Skin of body (tissue), 2 donors: Measurements from ENCODE around the gene MAP3K1. TPM values are rescaled to one million over a fixed set of nuclear protein-coding genes. Genes with fewer than 3 reads are reported as not detected.
A peak's percentile ranks its signal among the peaks of the same experiment; 100 is the strongest.
"Not testable (repeated sequence)": the region's sequence is repeated elsewhere in the genome, so short reads cannot be mapped to it uniquely, and the experiment has no call there.

Experiments
- DNase-seq: peaks from one replicate; lab custom pipeline; 2025; lab: John Stamatoyannopoulos, UW
- total RNA-seq: library from RNA; depleted of rRNA; stranded (reverse); fragments of >200 nt; gene quantifications from one replicate; pipeline ENCODE4 v1.2.3, GENCODE V29; 2014

Gene MAP3K1
- total RNA-seq, 1 donor from 2014 or later = 44.2 TPM

DNA sequence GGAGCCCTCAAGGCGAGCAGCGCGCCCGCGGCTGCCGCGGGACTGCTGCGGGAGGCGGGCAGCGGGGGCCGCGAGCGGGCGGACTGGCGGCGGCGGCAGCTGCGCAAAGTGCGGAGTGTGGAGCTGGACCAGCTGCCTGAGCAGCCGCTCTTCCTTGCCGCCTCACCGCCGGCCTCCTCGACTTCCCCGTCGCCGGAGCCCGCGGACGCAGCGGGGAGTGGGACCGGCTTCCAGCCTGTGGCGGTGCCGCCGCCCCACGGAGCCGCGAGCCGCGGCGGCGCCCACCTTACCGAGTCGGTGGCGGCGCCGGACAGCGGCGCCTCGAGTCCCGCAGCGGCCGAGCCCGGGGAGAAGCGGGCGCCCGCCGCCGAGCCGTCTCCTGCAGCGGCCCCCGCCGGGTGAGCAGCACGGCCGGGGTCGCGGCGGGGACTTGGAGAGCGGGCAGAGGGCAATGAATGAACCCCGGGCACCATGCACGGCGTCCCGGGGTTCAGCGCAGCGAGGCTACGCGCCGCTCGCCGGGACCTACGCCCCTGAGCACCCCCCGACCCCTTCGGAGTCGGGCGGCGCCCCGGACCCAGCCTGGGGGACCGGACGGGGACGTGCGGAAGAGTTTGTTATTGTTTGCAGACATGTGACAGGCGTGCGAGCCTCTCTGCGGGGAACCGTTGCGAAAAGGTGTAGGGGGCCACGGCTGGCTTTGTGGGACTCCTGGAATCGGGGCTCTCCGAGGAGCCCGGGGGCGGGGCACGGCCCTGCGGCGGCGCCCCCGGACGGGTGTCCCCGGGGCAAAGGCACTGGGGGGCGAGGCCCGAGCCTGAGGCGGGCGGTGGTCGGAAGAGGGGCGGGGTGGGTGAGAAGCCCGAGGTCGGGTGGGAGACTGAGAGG lies 553 bp downstream of the MAP3K1 start:
- no peak for DNase-seq

DNA sequence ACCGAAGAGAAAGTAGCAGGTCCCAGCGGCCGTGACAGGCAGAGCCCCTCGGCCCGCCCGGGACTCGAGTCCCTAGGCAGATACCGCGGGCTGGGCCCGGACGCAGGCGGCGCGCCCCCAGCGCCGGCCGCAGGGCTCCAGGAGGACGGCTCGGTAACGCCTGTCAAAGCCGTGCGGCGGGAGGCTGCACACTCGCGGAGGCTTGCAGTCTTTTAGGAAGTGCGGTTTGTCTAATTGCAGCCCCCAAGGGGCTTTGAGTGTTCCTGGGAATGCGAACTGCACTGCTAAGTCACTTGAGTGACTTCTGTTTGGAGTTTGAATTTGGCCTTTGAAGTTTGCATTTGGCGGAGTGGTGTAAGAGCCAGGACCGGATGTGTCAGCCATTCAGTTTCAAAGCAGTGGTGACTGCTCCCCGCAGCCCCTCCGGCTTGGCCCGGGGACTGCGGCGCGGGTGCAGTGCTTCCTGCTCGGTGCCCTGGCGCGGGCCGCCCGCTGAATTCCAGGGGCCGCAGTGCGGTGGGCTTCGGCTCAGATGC lies 1.3 kb downstream of the MAP3K1 start:
- peak; percentile 63 for DNase-seq

DNA sequence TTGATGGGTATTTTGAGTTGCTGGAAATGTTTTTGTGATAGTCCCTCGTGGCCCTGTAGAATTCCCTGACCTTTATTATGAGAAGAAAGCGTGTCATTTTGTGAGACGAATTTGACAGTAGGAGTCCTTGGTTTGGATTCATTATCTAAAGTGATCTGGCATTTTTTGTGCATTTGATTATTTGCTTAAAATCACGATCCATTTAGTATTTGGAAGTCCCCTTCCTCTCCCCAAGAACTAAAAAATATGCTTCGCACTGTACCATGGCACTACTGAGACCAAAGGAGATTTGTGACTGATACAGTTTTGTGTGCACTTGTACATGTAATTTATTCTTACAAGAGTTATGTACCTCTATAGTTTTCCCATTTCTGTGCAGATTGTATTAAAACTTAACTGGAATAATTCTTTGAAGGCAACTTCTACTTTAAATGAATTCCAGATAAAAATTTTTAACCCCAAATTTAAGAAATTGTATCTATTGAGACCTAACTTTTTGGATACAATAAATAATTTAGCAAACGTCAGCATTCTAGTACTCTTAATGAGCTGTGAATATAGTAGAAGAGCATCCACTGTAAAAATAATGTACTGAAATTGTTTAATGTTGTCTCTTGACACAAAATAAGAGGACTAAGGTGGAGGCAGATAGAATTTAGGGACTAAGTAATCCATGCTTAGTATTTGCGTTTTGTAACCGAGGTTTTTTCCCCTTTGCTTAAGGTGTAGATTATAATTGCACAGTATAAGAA lies 2.1 kb downstream of the MAP3K1 start:
- DNase-seq = no peak

DNA sequence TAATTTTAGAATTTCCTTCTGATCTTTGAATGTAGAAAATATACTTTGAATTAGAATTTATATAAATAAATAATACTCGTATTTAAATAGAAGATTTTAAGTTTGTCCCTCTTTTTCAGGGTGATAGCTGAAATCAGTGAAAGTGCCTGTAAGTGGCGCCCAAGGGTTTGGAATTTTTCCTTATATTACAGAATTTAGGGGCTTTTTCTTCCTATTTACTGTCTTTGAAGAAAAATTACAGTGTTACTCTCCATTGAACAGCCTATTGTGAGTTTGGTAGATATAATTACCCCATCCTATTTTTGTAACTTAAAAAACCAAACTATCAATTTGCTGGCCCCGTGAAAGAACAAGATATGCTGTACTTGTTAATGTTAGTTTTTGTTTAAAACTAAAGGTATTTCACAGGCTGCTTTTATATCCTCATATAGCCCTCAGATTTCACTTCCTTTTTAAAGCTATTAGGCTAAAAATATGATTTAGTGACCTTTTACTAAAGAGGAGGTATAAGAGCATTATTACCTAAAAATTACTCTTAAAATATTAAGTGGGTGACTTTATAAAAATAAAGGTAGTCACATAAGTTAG lies 3.2 kb downstream of the MAP3K1 start:
- DNase-seq = peak; percentile 21

DNA sequence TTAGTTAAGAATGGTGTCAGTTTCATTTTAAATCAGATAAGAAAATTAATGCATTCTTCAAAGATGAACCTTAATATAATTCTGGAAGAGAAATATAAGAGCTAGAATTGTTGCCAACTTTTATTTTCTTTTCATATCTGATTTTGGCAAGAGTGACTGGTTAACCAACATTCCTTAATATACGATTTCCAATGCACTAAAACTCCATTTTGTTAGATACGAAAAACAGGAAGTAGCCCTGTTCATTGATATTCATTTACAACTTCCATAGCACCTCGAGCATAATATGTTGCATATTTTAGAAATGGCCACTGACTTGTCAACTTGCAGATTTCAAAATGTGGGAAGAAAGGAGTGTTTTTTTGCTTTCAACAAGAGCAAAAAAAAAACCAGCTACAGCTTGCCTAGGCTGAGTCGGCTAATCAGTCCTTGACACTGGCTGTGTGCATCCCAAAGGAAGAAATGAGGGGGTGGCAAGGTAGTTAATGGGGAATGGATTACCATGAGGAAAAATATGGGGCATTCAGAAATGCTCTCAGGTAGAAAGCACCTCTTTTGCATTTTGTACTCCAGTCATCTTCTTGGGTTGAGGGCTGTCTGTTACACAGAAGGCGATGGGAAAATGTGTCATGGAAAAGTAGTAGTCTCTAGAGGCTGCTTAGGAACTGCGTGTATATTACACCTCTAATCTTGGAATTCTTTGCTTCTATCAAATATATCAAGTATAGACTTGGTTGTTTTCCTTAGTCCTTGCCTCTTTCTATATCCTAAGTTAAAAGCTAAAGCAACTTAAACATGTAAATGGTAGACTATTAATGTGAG lies 3.9 kb downstream of the MAP3K1 start:
- no peak for DNase-seq

DNA sequence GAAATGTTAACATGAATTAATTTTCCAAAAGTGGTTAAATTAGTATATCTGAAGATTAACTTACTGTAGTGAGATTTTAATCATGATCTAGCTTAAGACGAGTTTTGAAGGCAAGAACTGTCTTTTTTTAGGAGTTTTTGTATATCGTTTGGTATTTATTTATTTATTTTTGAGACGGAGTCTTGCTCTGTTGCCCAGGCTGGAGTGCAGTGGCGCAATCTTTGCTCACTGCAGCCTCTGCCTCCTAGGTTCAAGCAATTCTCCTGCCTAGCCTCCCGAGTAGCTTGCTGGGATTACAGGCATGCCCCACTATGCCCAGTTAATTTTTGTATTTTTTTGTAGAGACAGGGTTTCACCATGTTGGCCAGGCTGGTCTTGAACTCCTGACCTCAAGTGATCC lies 6.5 kb downstream of the MAP3K1 start:
- DNase-seq = not testable (repeated sequence)

DNA sequence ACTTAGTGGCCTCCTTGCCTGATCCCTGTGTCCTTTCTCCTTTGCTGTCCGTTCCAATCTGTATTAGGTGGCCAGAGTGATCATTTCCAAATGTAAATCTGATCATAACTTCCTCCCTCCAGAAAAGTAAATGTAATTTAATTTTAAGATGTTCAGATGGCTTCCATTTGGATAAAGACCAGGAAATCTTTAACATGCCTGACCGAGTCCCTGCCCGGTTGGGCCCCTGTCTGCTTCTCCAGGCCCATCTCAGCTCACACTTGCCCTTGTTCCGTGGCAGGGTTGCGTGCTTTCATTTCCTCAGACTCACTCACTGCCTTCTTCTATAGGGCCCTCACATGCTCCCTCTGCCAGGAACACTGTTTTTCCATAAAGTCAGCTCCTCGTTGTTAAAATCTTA lies 7.6 kb downstream of the MAP3K1 start:
- DNase-seq = no peak

DNA sequence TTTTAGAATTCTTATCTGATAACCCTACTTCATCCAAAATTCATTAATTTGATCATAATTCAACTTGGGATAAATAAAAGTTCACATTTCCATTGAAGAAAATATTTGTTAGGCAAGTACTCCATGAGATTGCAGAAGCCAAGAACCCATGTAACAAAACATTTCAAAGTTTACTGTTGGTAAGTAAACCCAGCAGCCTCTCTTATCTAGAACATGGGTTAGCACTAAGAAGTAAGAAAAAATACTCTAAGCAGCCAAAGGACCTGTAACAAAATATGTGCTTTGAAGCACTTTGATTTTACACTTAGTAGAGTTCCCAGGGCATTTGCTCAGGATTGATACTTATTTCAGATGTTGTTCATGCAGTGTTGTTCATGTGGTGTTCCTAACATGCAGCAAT lies 8.7 kb downstream of the MAP3K1 start:
- DNase-seq = no peak

DNA sequence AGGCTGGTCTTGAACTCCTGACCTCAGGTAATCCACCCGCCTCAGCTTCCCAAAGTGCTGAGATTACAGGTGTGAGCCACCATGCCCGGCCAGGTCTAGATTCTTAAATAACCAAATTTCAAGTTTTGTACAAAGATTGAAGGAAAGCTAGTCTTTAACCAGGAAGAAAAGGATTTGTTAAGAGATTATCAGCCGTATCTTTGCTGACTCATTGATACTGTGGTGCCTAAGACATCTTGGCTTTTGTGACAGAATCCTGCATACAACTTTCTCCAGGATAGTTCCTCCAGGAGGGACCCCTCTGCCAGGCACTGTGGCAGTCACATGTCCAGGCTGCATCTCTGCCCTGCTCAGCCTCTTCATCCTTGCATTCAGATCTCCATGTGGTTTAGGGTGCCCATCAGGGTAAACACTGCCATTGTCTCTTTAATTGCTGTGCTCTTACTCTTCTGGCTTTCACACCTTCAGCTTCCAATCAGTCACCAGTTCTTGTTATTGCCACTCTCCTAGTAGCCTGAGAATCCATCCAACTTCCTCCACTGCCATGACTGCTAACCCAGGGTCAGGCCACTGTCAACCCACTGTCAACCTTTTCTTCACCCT lies 10.0 kb downstream of the MAP3K1 start:
- no peak for DNase-seq

DNA sequence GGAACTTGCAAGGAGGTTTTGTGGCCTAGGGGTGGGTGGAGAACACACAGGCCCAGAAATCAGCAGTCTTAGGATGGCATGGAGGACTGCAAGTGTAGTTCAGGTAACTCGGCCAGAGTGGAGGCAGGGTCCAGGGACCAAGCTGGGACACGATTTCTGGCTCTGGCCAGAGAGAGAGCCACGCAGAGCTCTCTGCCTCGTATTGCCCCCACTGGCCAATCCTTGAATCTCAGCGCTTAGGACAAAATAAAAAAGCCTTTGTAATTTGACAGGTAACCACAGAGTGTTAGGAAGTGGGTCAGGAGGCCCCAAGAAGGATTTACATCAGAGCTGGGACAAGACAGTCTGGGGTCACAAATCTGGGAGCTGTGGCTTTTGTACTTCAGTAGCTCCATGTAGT lies 11.7 kb downstream of the MAP3K1 start:
- DNase-seq = no peak

DNA sequence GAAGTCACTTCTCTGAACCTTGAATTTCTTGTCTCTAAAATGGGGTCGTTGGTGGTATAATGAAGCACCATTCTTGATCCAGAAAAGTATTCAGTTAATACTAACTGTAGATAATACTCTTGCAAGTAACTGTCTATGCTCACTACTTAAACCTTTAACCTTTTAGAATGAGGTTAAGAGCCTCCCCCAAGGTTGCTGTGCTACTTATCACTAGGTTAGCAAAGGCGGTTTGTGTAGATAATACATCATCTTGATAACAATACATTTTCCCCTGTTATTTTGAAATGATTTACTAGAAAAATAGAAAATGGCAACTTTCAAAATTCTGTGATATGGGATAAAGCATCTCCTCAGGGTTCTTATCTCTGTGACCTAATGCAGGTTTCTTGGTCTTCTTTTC lies 12.6 kb downstream of the MAP3K1 start:
- no peak for DNase-seq

DNA sequence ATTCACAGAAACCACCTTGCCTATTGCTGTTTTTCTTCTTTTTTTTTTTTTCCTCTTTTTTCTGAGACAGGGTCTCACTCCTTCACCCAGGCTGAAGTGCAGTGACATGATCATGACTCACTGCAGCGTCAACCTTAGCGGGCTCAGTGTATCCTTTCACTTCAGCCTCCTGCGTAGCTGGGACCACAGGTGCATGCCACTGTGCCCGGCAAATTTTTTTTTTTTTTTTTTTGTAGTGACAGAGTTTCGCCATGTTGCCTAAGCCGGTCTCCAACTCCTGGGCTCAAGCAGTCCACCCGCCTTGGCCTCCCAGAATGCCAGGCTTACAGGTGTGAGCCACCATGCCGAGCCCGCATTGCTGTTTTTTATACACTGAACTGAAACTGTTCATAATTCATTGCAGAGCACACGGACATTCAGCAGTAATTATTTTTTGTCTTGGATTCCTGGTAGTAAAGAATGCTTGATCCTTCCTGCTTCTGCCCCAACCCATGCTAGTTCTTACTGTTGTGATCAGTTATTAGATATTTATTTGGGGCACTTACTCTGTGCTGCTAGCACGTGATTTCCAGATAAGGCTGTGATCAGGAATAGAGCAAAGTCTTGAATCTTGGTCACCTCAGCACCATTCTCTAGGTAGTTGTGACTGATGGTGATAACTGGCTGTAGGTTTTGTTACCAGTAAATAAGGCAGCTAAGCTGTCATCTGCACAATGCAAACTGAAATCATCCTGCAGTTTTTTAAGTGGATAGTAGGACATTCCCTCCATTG lies 14.0 kb downstream of the MAP3K1 start:
- DNase-seq = no peak

DNA sequence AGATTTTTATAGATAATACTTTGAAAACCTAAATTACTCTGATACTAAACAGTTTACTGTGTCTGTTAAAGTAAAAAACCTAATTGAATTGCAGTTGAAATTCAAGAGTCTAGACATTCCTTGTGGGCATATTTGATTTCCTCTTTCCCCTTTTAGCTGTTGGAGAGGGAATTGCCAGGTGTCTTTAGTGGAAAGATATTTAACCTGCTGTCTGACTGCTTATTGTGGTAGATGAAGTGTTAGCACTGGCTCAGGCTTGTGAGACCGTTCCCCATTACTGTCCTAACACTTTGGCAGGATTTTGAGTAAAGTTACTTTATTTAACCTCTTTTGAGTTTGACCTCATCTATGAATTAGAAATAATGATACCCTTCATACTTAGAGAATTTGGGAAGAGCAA lies 16.4 kb downstream of the MAP3K1 start:
- no peak for DNase-seq

DNA sequence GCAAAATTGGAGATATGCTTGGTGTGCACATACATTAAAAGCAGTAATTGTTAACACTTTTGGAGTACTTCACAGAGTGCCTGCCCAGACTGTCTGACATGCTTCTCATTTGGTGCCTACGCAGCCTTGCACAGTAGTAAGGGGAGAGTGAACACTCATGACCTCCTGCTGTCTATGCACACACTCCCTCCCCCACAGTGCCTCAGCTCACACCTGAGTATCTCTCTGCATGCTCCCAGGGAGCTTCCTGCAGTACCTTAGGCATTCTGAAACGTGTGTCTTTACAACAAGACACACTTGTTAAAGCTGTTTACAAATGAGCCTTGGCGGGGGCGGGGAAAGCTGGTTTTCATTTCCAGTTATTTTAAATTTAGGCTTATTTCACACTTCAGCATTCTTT lies 18.0 kb downstream of the MAP3K1 start:
- no peak for DNase-seq

DNA sequence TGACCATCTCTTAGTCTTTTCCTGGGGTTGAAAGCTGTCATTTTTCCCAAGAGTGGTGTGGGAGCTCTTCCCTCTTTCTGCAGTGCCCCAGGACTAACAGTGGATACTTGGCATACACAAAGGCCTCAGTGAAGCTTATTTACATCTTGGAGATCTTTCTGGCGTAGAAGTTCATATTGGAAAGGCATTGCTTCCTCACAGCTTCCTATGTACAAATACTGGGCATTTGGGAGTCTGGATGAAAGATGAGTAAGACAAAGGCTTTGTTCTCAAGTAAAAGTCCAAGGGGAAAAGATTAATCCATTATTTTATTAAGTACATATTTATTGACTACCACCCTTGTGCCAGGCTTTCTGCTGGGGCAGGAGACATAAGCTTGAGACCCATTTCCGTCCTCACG lies 22.0 kb downstream of the MAP3K1 start:
- DNase-seq = no peak

DNA sequence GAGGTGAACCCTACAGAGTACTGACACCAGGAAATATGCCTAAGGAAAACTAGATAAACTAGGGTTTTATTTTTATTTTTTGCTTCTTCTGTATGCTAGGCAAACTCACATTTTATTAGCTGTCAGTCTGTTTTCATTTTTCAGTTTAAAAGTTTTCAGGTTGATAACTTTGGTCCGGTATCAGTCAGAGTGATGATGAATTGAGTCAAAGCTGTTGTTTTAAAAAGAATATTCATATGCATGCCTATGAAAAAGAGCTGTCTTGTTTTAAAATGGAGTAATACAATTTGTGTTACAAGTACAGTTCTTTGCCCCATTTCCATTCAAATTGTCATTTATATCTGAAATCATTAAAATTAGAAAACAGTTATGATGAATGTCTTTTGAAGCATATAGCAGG lies 22.6 kb downstream of the MAP3K1 start:
- no peak for DNase-seq

DNA sequence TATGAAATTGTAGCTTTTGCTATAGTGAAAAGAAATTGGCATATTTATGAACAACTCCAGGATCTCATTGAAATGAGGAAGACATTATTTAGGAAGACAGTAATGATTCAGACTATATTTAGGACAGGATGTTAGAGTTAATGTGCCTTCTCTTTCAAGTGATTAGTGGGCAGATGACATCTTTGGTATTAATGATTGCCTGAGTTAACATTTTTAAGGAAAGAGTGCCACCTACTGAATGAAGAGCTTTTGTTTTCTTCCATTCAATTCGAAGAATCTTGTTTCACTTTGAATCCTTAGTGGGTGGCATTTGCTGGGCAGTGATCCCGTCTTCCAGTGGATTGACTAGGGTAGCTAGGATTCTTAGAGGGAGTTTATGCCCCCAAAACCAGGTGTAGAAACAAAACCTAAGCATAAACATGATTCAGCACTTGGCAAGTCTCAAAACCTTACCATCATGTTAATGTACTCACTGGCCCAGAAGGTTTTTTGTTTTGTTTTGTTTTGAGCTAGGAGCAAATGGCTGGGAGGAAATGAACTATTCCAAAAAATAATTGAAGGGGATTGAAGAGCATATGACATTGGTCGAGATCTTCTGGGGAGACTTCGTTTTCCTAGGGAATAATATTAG lies 23.2 kb downstream of the MAP3K1 start:
- DNase-seq = peak; percentile 87

DNA sequence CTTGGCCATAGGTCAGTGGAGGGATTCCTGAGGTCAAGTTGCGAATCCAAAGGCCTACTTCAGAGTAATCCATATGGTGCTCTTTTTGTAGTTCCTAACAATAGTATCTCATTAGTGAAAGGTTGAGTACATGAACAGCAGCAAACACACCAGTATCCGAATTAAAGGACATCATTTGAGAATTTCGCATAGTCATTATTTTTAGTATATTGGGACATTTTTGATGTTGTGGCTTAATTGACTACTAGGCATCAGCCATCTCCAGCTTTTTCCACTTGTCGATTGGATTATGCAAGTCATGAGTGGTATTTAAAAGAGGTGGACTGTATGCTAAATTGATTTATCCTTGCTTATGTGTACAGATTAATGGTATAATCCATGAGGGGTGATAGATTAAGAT lies 23.7 kb downstream of the MAP3K1 start:
- no peak for DNase-seq

DNA sequence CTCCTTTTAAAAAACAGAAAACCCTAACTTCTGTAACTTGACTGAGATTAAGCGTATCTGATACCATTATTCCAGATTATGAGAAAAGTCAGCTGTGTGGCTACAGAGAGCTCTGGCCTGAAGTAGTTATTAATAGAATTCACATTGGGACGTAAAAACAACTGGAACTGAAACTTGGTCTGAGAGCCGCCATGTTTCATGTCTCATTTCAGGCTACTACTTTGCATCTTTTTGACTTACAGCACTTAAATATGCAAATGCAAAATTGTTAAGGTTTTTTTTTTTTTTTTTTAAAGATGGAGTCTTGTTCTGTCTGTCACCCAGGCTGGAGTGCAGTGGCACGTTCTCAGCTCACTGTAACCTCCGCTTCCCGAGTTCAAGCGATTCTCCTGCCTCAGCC lies 25.2 kb downstream of the MAP3K1 start:
- no peak for DNase-seq

DNA sequence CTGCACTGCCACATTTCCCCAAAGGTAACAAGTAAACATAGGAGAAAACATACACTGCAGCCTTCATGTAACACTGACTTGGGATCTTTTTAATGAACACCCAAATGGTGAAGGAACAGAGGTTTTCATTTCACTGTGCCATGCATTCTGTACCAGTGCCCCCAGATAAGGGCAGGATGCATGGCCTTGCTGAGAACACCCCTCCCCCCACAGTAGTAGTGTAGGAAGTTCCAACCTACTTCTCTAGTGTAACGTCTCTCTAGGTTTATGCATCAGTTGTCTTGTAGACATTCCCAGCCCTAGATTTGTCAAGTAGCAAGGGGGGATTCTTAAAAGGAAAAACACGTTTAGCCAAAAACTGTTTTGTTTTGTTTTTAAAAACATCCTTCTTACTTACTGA lies 29.9 kb downstream of the MAP3K1 start:
- no peak for DNase-seq
